Testis (tissue), 2 donors: ENCODE data around the gene UBE2QL1.

Source experiments
- CTCF ChIP-seq, 3 experiments: fragments of 450-650 bp in 2 of 3; fragments of 200-600 bp in 1 of 3; sonication (generic) in 1 of 3; IDR thresholded peaks; one replicate each; pipeline ENCODE4 v1.5.1; 2016 to 2019; ENCODE audit warnings: antibody characterized with exemption in 3 of 3, mild to moderate bottlenecking in 2 of 3, moderate library complexity in 1 of 3
- POLR2A ChIP-seq: fragments of 450-650 bp; IDR thresholded peaks from one replicate; pipeline ENCODE4 v1.6.1; 2017; ENCODE audit warnings: antibody characterized with exemption, mild to moderate bottlenecking, moderate library complexity

- TF ChIP-seq CTCF (IDR thresholded peaks at IDR 0.05) (no peak), POLR2A (no peak)
Observed at GRCh38 chr5:6454628-6455053, 6.0 kb downstream of the UBE2QL1 start.
